Parathyroid adenoma (tissue), 2 donors: Measurements from ENCODE around the gene TXN2.
"Not testable (repeated sequence)": the region's sequence is repeated elsewhere in the genome, so short reads cannot be mapped to it uniquely, and the experiment has no call there.

ENCODE experiments used
- H2AFZ ChIP-seq: fragments of 300-600 bp; sonication (generic); one replicate; pipeline ENCODE4 v1.7.0; 2017; ENCODE audit warnings: antibody characterized with exemption, mild to moderate bottlenecking
- H3K27ac ChIP-seq: fragments of 300-600 bp; sonication (generic); one replicate; pipeline ENCODE4 v1.7.0; 2017
- H3K27me3 ChIP-seq: fragments of 300-600 bp; sonication (generic); one replicate; pipeline ENCODE4 v1.7.0; 2017; ENCODE audit warnings: low read length; ENCODE audit not compliant: control insufficient read depth, insufficient read depth
- H3K36me3 ChIP-seq: fragments of 300-600 bp; sonication (generic); one replicate; pipeline ENCODE4 v1.7.0; 2017; ENCODE audit warnings: low read length; ENCODE audit not compliant: control insufficient read depth, insufficient read depth
- H3K4me1 ChIP-seq: fragments of 300-600 bp; sonication (generic); one replicate; pipeline ENCODE4 v1.7.0; 2017; ENCODE audit warnings: control low read depth
- H3K4me2 ChIP-seq: fragments of 300-600 bp; sonication (generic); one replicate; pipeline ENCODE4 v1.7.0; 2017; ENCODE audit warnings: low read length
- H3K4me3 ChIP-seq: fragments of 300-600 bp; sonication (generic); one replicate; pipeline ENCODE4 v1.7.0; 2017; ENCODE audit warnings: low read depth, low read length
- H3K79me2 ChIP-seq: fragments of 300-600 bp; sonication (generic); one replicate; pipeline ENCODE4 v1.7.0; 2017; ENCODE audit warnings: control low read depth
- H3K9ac ChIP-seq: fragments of 300-600 bp; sonication (generic); one replicate; pipeline ENCODE4 v1.7.0; 2017; ENCODE audit warnings: mild to moderate bottlenecking
- H3K9me3 ChIP-seq: fragments of 300-600 bp; sonication (generic); one replicate; pipeline ENCODE4 v1.7.0; 2017; ENCODE audit warnings: low read length; ENCODE audit not compliant: control insufficient read depth
- TF ChIP-seq, protein P1 (sequence below): fragments of 300-600 bp; sonication (generic); IDR thresholded peaks from one replicate; pipeline ENCODE4 v1.7.0; 2017; ENCODE audit warnings: antibody characterized with exemption, mild to moderate bottlenecking
- donor health status: primary hyperparathyroidism.

Gene TXN2

DNA sequence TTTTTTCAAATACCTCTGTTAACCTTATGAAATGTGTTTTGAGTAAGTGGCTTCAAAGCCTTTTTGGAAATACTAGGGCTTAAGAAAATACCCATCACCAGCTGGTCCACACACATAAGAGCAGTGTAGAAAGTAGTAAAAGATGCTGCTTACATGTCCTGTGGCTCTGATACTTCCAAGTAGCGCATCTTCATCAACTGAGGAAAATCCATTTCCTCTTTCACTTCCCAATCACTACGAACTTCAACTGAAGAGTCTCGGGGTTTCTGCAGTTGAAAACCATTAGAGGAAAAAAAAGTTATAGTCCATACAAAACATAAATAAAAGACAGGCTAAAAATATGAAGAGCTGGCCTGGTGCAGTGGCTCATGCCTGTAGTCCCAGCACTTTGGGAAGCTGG lies 39.0 kb upstream of the TXN2 start:
- Histone ChIP-seq H3K4me3 (no peak overlapping the region), H3K4me1 (no peaks in the 10 kb centered on the region), H2AFZ (no peak overlapping the region), H3K27ac (no peak overlapping the region), H3K9me3 (no peaks in the 10 kb centered on the region), H3K4me2 (no peak overlapping the region), H3K79me2 (no peaks in the 10 kb centered on the region), H3K27me3 (no peaks in the 10 kb centered on the region), H3K36me3 (no peaks in the 10 kb centered on the region), H3K9ac (no peak overlapping the region)
- TF ChIP-seq, protein P1, sequence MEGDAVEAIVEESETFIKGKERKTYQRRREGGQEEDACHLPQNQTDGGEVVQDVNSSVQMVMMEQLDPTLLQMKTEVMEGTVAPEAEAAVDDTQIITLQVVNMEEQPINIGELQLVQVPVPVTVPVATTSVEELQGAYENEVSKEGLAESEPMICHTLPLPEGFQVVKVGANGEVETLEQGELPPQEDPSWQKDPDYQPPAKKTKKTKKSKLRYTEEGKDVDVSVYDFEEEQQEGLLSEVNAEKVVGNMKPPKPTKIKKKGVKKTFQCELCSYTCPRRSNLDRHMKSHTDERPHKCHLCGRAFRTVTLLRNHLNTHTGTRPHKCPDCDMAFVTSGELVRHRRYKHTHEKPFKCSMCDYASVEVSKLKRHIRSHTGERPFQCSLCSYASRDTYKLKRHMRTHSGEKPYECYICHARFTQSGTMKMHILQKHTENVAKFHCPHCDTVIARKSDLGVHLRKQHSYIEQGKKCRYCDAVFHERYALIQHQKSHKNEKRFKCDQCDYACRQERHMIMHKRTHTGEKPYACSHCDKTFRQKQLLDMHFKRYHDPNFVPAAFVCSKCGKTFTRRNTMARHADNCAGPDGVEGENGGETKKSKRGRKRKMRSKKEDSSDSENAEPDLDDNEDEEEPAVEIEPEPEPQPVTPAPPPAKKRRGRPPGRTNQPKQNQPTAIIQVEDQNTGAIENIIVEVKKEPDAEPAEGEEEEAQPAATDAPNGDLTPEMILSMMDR = no peak

DNA sequence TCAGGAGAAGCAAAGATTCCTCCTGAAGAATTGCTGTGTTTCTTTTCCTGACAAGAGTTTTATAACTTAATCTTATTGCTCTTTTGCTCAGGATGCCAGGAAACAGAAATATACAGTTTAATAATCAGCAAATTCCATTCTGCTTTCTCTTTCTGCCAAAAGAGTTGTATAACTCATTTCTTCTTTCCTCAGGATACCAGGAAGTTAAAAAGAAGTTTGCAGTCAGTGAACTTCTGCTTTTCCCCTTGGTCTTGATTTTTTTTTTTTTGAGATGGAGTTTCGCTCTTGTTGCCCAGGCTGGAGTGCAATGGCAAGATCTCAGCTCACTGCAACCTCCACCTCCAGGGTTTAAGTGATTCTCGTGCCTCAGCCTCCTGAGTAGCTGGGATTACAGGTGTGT lies 38.5 kb upstream of the TXN2 start:
- not testable (repeated sequence) for H3K79me2 ChIP-seq, H3K4me2 ChIP-seq, H3K9me3 ChIP-seq, H2AFZ ChIP-seq, H3K4me1 ChIP-seq, H3K27ac ChIP-seq, H3K9ac ChIP-seq, H3K4me3 ChIP-seq, H3K36me3 ChIP-seq, H3K27me3 ChIP-seq

DNA sequence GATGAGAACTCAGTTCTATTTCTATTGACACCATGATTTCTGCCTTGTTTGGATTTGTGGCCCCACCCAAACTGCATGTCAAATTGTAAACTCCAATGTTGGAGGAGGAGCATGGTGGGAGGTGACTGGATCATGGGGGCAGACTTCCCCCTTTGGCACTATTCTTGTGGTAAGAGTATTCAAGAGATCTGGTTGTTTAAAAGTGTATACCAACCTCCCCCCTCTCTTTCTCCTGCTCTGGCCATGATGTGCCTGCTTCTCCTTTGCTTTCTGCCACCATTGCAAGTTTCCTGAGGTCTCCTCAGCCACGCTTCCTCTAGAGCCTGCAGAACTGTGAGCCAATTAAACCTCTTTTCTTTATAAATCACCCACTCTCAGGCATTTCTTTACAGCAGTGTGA lies 33.3 kb upstream of the TXN2 start:
- Histone ChIP-seq H3K9me3 (no peaks in the 10 kb centered on the region), H3K27me3 (no peaks in the 10 kb centered on the region)
- TF ChIP-seq, protein P1 = no peak

DNA sequence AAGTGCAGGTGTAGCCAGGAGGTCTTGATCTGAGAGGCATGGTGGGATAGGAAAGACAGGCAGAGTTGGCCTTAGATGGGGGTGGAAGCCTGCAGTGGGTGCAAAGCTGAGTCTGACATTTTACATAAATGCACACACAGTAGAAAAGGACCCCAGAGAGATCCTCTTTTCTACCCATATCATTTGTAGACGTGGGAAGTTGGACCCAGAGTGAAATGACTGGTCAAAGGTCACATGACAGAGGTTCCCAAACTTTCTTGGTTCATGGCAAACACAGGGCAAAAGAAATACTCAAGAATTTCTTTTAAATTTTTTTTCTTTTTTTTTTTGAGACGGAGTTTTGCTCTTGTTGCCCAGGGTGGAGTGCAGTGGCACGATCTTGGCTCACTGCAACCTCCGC lies 31.6 kb upstream of the TXN2 start:
- H3K4me1 ChIP-seq = no peaks in the 10 kb centered on the region
- TF ChIP-seq, protein P1 = no peak
- H3K36me3 ChIP-seq = no peaks in the 10 kb centered on the region
- no peak overlapping the region for H2AFZ ChIP-seq
- no peak overlapping the region for H3K27ac ChIP-seq
- H3K9me3 ChIP-seq = no peaks in the 10 kb centered on the region
- H3K9ac ChIP-seq = no peak overlapping the region
- no peaks in the 10 kb centered on the region for H3K79me2 ChIP-seq
- H3K27me3 ChIP-seq = no peaks in the 10 kb centered on the region
- no peak overlapping the region for H3K4me2 ChIP-seq
- H3K4me3 ChIP-seq = no peak overlapping the region

More for the DNA sequence above, 33.3 kb upstream of the TXN2 start:
- no peak overlapping the region for H3K27ac ChIP-seq
- H3K36me3 ChIP-seq = no peaks in the 10 kb centered on the region
- H3K4me2 ChIP-seq = no peak overlapping the region
- H3K79me2 ChIP-seq = no peaks in the 10 kb centered on the region
- no peak overlapping the region for H3K4me3 ChIP-seq
- H3K9ac ChIP-seq = no peak overlapping the region
- H2AFZ ChIP-seq = no peak overlapping the region
- H3K4me1 ChIP-seq = no peaks in the 10 kb centered on the region

DNA sequence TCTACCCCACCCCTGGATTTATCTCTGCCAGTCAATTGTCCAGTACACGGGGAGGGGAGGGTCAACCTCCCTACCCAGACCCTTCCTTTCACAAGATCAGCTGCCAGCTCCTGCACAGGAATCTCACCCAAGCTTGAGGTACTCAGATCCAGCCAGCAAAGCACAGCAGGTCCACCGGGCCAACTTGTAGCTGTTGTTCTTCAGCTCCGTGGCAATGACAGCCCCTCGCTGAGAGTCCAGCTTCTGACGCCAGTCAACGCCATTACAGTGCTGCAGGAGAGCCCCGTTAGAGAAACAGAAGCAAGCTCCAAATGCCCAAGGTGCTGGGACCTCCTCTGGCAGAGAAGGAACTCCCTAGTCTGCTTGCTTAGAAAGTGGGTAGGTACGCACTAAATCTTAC lies 30.9 kb upstream of the TXN2 start:
- Histone ChIP-seq H3K9me3 (no peaks in the 10 kb centered on the region), H3K36me3 (no peaks in the 10 kb centered on the region), H3K4me3 (no peak overlapping the region), H2AFZ (no peak overlapping the region), H3K4me2 (no peak overlapping the region), H3K4me1 (no peaks in the 10 kb centered on the region), H3K27me3 (no peaks in the 10 kb centered on the region), H3K79me2 (no peaks in the 10 kb centered on the region), H3K9ac (no peak overlapping the region), H3K27ac (no peak overlapping the region)
- TF ChIP-seq, protein P1 = no peak
